ENCODE data around the gene ASGR2. TPM values are rescaled to one million over a fixed set of nuclear protein-coding genes. Genes with fewer than 3 reads are reported as not detected.
A peak's percentile ranks its signal among the peaks of the same experiment; 100 is the strongest.

The ASGR2 gene
- polyA plus RNA-seq, 2 of the 4 experiments (the other 2 are of a cell fraction), result 0.06 to 0.34 TPM

GRCh38 chr17:7136266-7136877, 21.8 kb upstream of the ASGR2 start:
- WGBS (ENCODE audit: missing lambda C conversion rate), result 9% methylated on average over 9 of the region's 9 CpGs
- ChIA-PET CTCF (interaction anchor here (0.5 to 45.7 kb wide), 44 partner anchors 8 to 301 kb away, joined by 3 to 1477 read pairs (median 4); partner anchors contain the start of genes ASGR1, ASGR2, CLEC10A and SLC16A11), POLR2A (interaction anchor here (1.0 to 1.6 kb wide), 2 partner anchors 85 to 101 kb away, joined by 4 to 5 read pairs; partner anchors contain the start of gene SLC16A13)
- Histone ChIP-seq H3K27ac (peak overlapping the region; percentile 19 to 73), H3K9me3 (no peaks in the 10 kb centered on the region), H3K4me2 (peak overlapping the region; percentile 68), H3K4me3 (peak overlapping the region; percentile 31), H3K4me1 (peaks cover 4% of the 10 kb centered on the region; the same call in 2 of the 3 replicates)
- peak; percentile 96 for FAIRE-seq
- DNase-seq (ENCODE audit: low read depth in 1 of 2, low spot score in 1 of 2), result peak; percentile 72 to 77
- TF ChIP-seq MAZ (IDR thresholded peaks at IDR 0.05; ENCODE audit: borderline replicate concordance, low read depth, low read length), result no peak
- TF ChIP-seq FOSB (CRISPR knock-in tag; IDR thresholded peaks at IDR 0.05), result no peak
- no peak for TF ChIP-seq ELK1 (IDR thresholded peaks at IDR 0.05; ENCODE audit: low read depth, low read length)
- no peak for TF ChIP-seq NFE2L2 (conservative IDR thresholded peaks at IDR 0.05; ENCODE audit: low read length)
- TF ChIP-seq HEYL (CRISPR knock-in tag; IDR thresholded peaks at IDR 0.05), result peak; percentile 35; the same call in 1 of the 2 replicates
- TF ChIP-seq, protein P1, sequence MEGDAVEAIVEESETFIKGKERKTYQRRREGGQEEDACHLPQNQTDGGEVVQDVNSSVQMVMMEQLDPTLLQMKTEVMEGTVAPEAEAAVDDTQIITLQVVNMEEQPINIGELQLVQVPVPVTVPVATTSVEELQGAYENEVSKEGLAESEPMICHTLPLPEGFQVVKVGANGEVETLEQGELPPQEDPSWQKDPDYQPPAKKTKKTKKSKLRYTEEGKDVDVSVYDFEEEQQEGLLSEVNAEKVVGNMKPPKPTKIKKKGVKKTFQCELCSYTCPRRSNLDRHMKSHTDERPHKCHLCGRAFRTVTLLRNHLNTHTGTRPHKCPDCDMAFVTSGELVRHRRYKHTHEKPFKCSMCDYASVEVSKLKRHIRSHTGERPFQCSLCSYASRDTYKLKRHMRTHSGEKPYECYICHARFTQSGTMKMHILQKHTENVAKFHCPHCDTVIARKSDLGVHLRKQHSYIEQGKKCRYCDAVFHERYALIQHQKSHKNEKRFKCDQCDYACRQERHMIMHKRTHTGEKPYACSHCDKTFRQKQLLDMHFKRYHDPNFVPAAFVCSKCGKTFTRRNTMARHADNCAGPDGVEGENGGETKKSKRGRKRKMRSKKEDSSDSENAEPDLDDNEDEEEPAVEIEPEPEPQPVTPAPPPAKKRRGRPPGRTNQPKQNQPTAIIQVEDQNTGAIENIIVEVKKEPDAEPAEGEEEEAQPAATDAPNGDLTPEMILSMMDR (IDR thresholded peaks at IDR 0.05), result peak; percentile 99
- TF ChIP-seq RAD21 (conservative IDR thresholded peaks at IDR 0.05 in 1 of 2, IDR thresholded peaks at IDR 0.05 in 1 of 2), result peak; percentile 99
- peak; percentile 99 for TF ChIP-seq SMC3 (IDR thresholded peaks at IDR 0.05)
- no peak for TF ChIP-seq EHMT2 (IDR thresholded peaks at IDR 0.05; ENCODE audit: low read depth)
- TF ChIP-seq, protein P2, sequence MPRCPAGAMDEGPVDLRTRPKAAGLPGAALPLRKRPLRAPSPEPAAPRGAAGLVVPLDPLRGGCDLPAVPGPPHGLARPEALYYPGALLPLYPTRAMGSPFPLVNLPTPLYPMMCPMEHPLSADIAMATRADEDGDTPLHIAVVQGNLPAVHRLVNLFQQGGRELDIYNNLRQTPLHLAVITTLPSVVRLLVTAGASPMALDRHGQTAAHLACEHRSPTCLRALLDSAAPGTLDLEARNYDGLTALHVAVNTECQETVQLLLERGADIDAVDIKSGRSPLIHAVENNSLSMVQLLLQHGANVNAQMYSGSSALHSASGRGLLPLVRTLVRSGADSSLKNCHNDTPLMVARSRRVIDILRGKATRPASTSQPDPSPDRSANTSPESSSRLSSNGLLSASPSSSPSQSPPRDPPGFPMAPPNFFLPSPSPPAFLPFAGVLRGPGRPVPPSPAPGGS (IDR thresholded peaks at IDR 0.05), result no peak
- no peak for TF ChIP-seq HOXB13 (CRISPR knock-in tag; IDR thresholded peaks at IDR 0.05; ENCODE audit: low read depth)
- no peak for TF ChIP-seq RFX5 (IDR thresholded peaks at IDR 0.05)
- ATAC-seq, result peak; percentile 60 to 73; a peak in 3 of 6 replicates

- no peak for FAIRE-seq
- CTCF ChIA-PET, result interaction anchor here (0.8 to 45.7 kb wide), 8 partner anchors 9 to 163 kb away, joined by 3 to 1477 read pairs (median 4); partner anchors contain the start of genes ASGR2, SLC16A11 and SLC16A13
- peaks cover 4% of the 10 kb centered on the region; the same call in 2 of the 3 replicates for H3K4me1 ChIP-seq
- POLR2A ChIA-PET, result no interaction called here
- H3K27ac ChIP-seq, result no peak overlapping the region
- no peak for TF ChIP-seq TFCP2L1 (CRISPR knock-in tag; IDR thresholded peaks at IDR 0.05)
- TF ChIP-seq NR3C1 (IDR thresholded peaks at IDR 0.05), result no peak
- no peak for DNase-seq (ENCODE audit: low read depth in 1 of 2, low spot score in 1 of 2)
- H3K4me2 ChIP-seq, result no peak overlapping the region
- H3K4me3 ChIP-seq, result no peak overlapping the region
- no peak for ATAC-seq
- WGBS (ENCODE audit: missing lambda C conversion rate), result 88% methylated on average over 20 of the region's 20 CpGs
- no peaks in the 10 kb centered on the region for H3K9me3 ChIP-seq
Measured at GRCh38 chr17:7133916-7134315, 19.3 kb upstream of the ASGR2 start.

DNA sequence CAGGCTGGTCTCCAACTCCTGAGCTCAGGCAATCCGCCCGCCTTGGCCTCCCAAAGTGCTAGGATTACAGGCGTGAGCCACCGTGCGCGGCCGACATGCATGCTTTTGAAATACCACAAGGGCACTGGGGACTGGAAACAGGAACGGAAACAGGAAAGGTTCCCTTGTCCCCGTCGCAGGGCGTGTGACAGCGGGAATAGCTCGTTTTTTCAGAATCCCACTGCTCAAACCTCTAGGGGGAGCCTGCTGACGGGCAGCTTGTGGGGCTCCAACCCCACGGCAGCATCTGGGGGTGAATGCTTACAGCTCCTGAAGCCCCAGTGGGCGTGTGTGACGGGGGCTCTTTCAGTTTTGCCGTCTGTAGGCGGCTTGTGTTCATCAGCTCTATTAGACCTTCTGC, 18.8 kb upstream of the ASGR2 start:
- H3K27ac ChIP-seq, result no peak overlapping the region
- CTCF ChIA-PET, result interaction anchor here (0.7 to 45.7 kb wide), 10 partner anchors 10 to 163 kb away, joined by 3 to 1477 read pairs (median 4); partner anchors contain the start of genes ASGR2, SLC16A11 and SLC16A13
- no peak overlapping the region for H3K4me2 ChIP-seq
- peak in 1 of 2 experiments; percentile 38 for DNase-seq (ENCODE audit: low read depth in 1 of 2, low spot score in 1 of 2)
- H3K9me3 ChIP-seq, result no peaks in the 10 kb centered on the region
- ATAC-seq, result peak in 1 of 2 experiments; percentile 55; a peak in 3 of 6 replicates
- TF ChIP-seq PHF8 (IDR thresholded peaks at IDR 0.05; ENCODE audit: borderline replicate concordance, low read depth) (no peak), TP53 (CRISPR knock-in tag; IDR thresholded peaks at IDR 0.05) (no peak), CHD4 (IDR thresholded peaks at IDR 0.05; ENCODE audit: borderline replicate concordance) (no peak), RAD21 (conservative IDR thresholded peaks at IDR 0.05 in 1 of 2, IDR thresholded peaks at IDR 0.05 in 1 of 2) (0 out of 5 replicates have a peak, but pooled peaks of 1 of the 2 experiments have one; percentile 15), HOXB5 (CRISPR knock-in tag; IDR thresholded peaks at IDR 0.05) (no peak), JUNB (IDR thresholded peaks at IDR 0.05) (no peak), FOSL2 (IDR thresholded peaks at IDR 0.05) (no peak), FOSL2 (CRISPR knock-in tag; IDR thresholded peaks at IDR 0.05) (no peak), FOXS1 (CRISPR knock-in tag; IDR thresholded peaks at IDR 0.05) (no peak), NFE2L2 (conservative IDR thresholded peaks at IDR 0.05; ENCODE audit: low read length) (no peak), EHMT2 (IDR thresholded peaks at IDR 0.05; ENCODE audit: low read depth) (no peak), CEBPB (IDR thresholded peaks at IDR 0.05) (no peak)
- TF ChIP-seq, protein P3, sequence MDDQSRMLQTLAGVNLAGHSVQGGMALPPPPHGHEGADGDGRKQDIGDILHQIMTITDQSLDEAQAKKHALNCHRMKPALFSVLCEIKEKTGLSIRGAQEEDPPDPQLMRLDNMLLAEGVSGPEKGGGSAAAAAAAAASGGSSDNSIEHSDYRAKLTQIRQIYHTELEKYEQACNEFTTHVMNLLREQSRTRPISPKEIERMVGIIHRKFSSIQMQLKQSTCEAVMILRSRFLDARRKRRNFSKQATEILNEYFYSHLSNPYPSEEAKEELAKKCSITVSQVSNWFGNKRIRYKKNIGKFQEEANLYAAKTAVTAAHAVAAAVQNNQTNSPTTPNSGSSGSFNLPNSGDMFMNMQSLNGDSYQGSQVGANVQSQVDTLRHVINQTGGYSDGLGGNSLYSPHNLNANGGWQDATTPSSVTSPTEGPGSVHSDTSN (IDR thresholded peaks at IDR 0.05), result no peak
- TF ChIP-seq, protein P1 (IDR thresholded peaks at IDR 0.05), result peak; percentile 27; the same call in 2 of the 3 replicates
- no peak overlapping the region for H3K4me3 ChIP-seq
- WGBS (ENCODE audit: missing lambda C conversion rate), result 84% methylated on average over 18 of the region's 19 CpGs
- no peak for FAIRE-seq
- H3K4me1 ChIP-seq, result peaks cover 4% of the 10 kb centered on the region; the same call in 2 of the 3 replicates
- POLR2A ChIA-PET, result no interaction called here

Data from A549 (cell line).